ENCODE data around the gene PTGDS.

PTGDS gene

GRCh38 chr9:137019891-137020683, 42.8 kb downstream of the PTGDS start:
- Mint-ChIP-seq H3K9me3 (ENCODE audit: low read depth) (no peaks in the 10 kb centered on the region), H3K27ac (no peak overlapping the region), H3K27me3 (no peaks in the 10 kb centered on the region), H3K4me1 (ENCODE audit: low read depth) (no peaks in the 10 kb centered on the region), H3K36me3 (no peaks in the 10 kb centered on the region), H3K4me3 (no peak overlapping the region)

- no peaks in the 10 kb centered on the region for H3K27me3 Mint-ChIP-seq
- no peak overlapping the region for H3K4me3 Mint-ChIP-seq
- H3K4me1 Mint-ChIP-seq (ENCODE audit: low read depth) = peaks cover 2% of the 10 kb centered on the region
- no peaks in the 10 kb centered on the region for H3K9me3 Mint-ChIP-seq (ENCODE audit: low read depth)
- H3K36me3 Mint-ChIP-seq = no peaks in the 10 kb centered on the region
- no peak overlapping the region for H3K27ac Mint-ChIP-seq
These were observed 43.7 kb downstream of the PTGDS start for GRCh38 chr9:137020771-137021567.

GRCh38 chr9:137021568-137021978, 44.3 kb downstream of the PTGDS start:
- Mint-ChIP-seq H3K4me1 (ENCODE audit: low read depth) (peaks cover 3% of the 10 kb centered on the region), H3K27ac (no peak overlapping the region), H3K27me3 (no peaks in the 10 kb centered on the region), H3K9me3 (ENCODE audit: low read depth) (no peaks in the 10 kb centered on the region), H3K36me3 (no peaks in the 10 kb centered on the region), H3K4me3 (no peak overlapping the region)

- Mint-ChIP-seq H3K4me1 (ENCODE audit: low read depth) (peaks cover 5% of the 10 kb centered on the region), H3K4me3 (no peak overlapping the region), H3K9me3 (ENCODE audit: low read depth) (no peaks in the 10 kb centered on the region), H3K36me3 (no peaks in the 10 kb centered on the region), H3K27me3 (no peaks in the 10 kb centered on the region), H3K27ac (no peak overlapping the region)
These were observed 44.8 kb downstream of the PTGDS start for GRCh38 chr9:137021979-137022661.

- H3K36me3 Mint-ChIP-seq = no peaks in the 10 kb centered on the region
- no peaks in the 10 kb centered on the region for H3K27me3 Mint-ChIP-seq
- no peak overlapping the region for H3K27ac Mint-ChIP-seq
- no peak overlapping the region for H3K4me3 Mint-ChIP-seq
- H3K4me1 Mint-ChIP-seq (ENCODE audit: low read depth) = peaks cover 7% of the 10 kb centered on the region
- no peaks in the 10 kb centered on the region for H3K9me3 Mint-ChIP-seq (ENCODE audit: low read depth)
These were observed 45.3 kb downstream of the PTGDS start for GRCh38 chr9:137022662-137023008.

GRCh38 chr9:137023157-137023556, 45.9 kb downstream of the PTGDS start:
- Mint-ChIP-seq H3K27me3 (no peaks in the 10 kb centered on the region), H3K36me3 (no peaks in the 10 kb centered on the region), H3K27ac (no peak overlapping the region), H3K4me1 (ENCODE audit: low read depth) (peaks cover 7% of the 10 kb centered on the region), H3K4me3 (no peak overlapping the region), H3K9me3 (ENCODE audit: low read depth) (no peaks in the 10 kb centered on the region)

GRCh38 chr9:137023583-137023991, 46.3 kb downstream of the PTGDS start:
- H3K4me1 Mint-ChIP-seq (ENCODE audit: low read depth) = peaks cover 7% of the 10 kb centered on the region
- H3K4me3 Mint-ChIP-seq = no peak overlapping the region
- no peak overlapping the region for H3K27ac Mint-ChIP-seq
- H3K27me3 Mint-ChIP-seq = no peaks in the 10 kb centered on the region
- no peaks in the 10 kb centered on the region for H3K36me3 Mint-ChIP-seq
- no peaks in the 10 kb centered on the region for H3K9me3 Mint-ChIP-seq (ENCODE audit: low read depth)

GRCh38 chr9:137025517-137025966, 48.2 kb downstream of the PTGDS start:
- peaks cover 20% of the 10 kb centered on the region for H3K4me1 Mint-ChIP-seq (ENCODE audit: low read depth)
- H3K9me3 Mint-ChIP-seq (ENCODE audit: low read depth) = no peaks in the 10 kb centered on the region
- no peaks in the 10 kb centered on the region for H3K27me3 Mint-ChIP-seq
- no peak overlapping the region for H3K27ac Mint-ChIP-seq
- no peak overlapping the region for H3K4me3 Mint-ChIP-seq
- H3K36me3 Mint-ChIP-seq = no peaks in the 10 kb centered on the region

GRCh38 chr9:137026384-137026783, 49.1 kb downstream of the PTGDS start:
- peaks cover 24% of the 10 kb centered on the region for H3K4me1 Mint-ChIP-seq (ENCODE audit: low read depth)
- H3K27me3 Mint-ChIP-seq = no peaks in the 10 kb centered on the region
- H3K9me3 Mint-ChIP-seq (ENCODE audit: low read depth) = no peaks in the 10 kb centered on the region
- H3K36me3 Mint-ChIP-seq = no peaks in the 10 kb centered on the region
- H3K4me3 Mint-ChIP-seq = no peak overlapping the region
- H3K27ac Mint-ChIP-seq = no peak overlapping the region

- Mint-ChIP-seq H3K36me3 (no peaks in the 10 kb centered on the region), H3K9me3 (ENCODE audit: low read depth) (no peaks in the 10 kb centered on the region), H3K4me1 (ENCODE audit: low read depth) (peaks cover 25% of the 10 kb centered on the region), H3K27me3 (no peaks in the 10 kb centered on the region), H3K4me3 (peak overlapping the region; percentile 81), H3K27ac (no peak overlapping the region)
These were observed 49.5 kb downstream of the PTGDS start for GRCh38 chr9:137026828-137027227.

- peaks cover 32% of the 10 kb centered on the region for H3K4me1 Mint-ChIP-seq (ENCODE audit: low read depth)
- H3K36me3 Mint-ChIP-seq = no peaks in the 10 kb centered on the region
- H3K27ac Mint-ChIP-seq = no peak within 1 kb of the TSS
- H3K4me3 Mint-ChIP-seq = peak within 1 kb of the TSS; percentile 81
- no peaks in the 10 kb centered on the region for H3K9me3 Mint-ChIP-seq (ENCODE audit: low read depth)
- H3K27me3 Mint-ChIP-seq = no peaks in the 10 kb centered on the region
These were observed 50.3 kb downstream of the PTGDS start, which contains the start of gene ABCA2 for GRCh38 chr9:137027369-137028262. Gene ABCA2, minus strand, starts transcription at chr9:137028237. Its CDS starts 97 bp downstream, at chr9:137028140.

GRCh38 chr9:137028263-137029057, 51.2 kb downstream of the PTGDS start:
- H3K4me1 Mint-ChIP-seq (ENCODE audit: low read depth) = peaks cover 37% of the 10 kb centered on the region
- H3K9me3 Mint-ChIP-seq (ENCODE audit: low read depth) = no peaks in the 10 kb centered on the region
- no peak overlapping the region for H3K27ac Mint-ChIP-seq

GRCh38 chr9:137029058-137029936, 52.0 kb downstream of the PTGDS start:
- H3K4me1 Mint-ChIP-seq (ENCODE audit: low read depth) = peaks cover 40% of the 10 kb centered on the region

More at GRCh38 chr9:137028263-137029057, 51.2 kb downstream of the PTGDS start:
- Mint-ChIP-seq H3K4me3 (peak overlapping the region; percentile 73), H3K27me3 (no peaks in the 10 kb centered on the region), H3K36me3 (no peaks in the 10 kb centered on the region)

More at GRCh38 chr9:137029058-137029936, 52.0 kb downstream of the PTGDS start:
- Mint-ChIP-seq H3K27me3 (no peaks in the 10 kb centered on the region), H3K4me3 (peak overlapping the region; percentile 75), H3K36me3 (no peaks in the 10 kb centered on the region), H3K9me3 (ENCODE audit: low read depth) (no peaks in the 10 kb centered on the region), H3K27ac (no peak overlapping the region)
